ENCODE measurements around the gene OR2J3. TPM values are rescaled to one million over a fixed set of nuclear protein-coding genes. Genes with fewer than 3 reads are reported as not detected.

OR2J3 gene
- total and polyA plus RNA-seq, 2 of the 8 experiments (the other 6 are each of a cell fraction or from before 2014, with no cell fraction given): 0.03 TPM; not detected in 1

- FAIRE-seq (no peak), DNase-seq (ENCODE audit: low read depth in 1 of 2, low spot score in 2 of 2) (no peak)
- no peak overlapping the region for H3K56ac ChIP-seq (replicated peaks; ENCODE audit: insufficient read length, low read depth, low read length)
- no peaks in the 10 kb centered on the region for H3K79me2 ChIP-seq (ENCODE audit: control insufficient read depth in 1 of 2, insufficient read depth in 2 of 2, low read length in 2 of 2)
- no peak overlapping the region for H2BK120ac ChIP-seq (replicated peaks; ENCODE audit: low read depth, low read length)
- H2BK5ac ChIP-seq (ENCODE audit: low read depth, low read length): no peak overlapping the region
- H2AFZ ChIP-seq (ENCODE audit: low read length): no peak overlapping the region
- H3K27me3 ChIP-seq (replicated peaks in 1 of 4; ENCODE audit: control insufficient read depth in 3 of 4, extremely low read depth in 1 of 4, insufficient read depth in 3 of 4, low read length in 3 of 4): no peaks in the 10 kb centered on the region
- WGBS, 2 experiments (ENCODE audit: extremely low coverage in 1 of 2, insufficient coverage in 1 of 2, insufficient read length in 1 of 2, insufficient replicate concordance in 2 of 2, low coverage in 1 of 2, low lambda C conversion rate in 2 of 2, missing lambda C conversion rate in 1 of 2): 89% methylated on average over 1 of the region's 1 CpG; no CpG with 5 or more reads in 1 of the 2 experiments
- no peak overlapping the region for H3K14ac ChIP-seq (ENCODE audit: insufficient read length)
- no peak overlapping the region for H3K23ac ChIP-seq (ENCODE audit: insufficient read length)
- no peaks in the 10 kb centered on the region for H3K4me1 ChIP-seq (replicated peaks in 1 of 4; ENCODE audit: control insufficient read depth in 3 of 4, insufficient read depth in 4 of 4, low read length in 3 of 4)
- no peak overlapping the region for H3K4ac ChIP-seq (replicated peaks; ENCODE audit: insufficient read length, low read depth, low read length)
- H3K18ac ChIP-seq (ENCODE audit: extremely low read depth, low read length): no peak overlapping the region
- no peak overlapping the region for H2BK12ac ChIP-seq (ENCODE audit: low read depth, low read length)
- H3K23me2 ChIP-seq (ENCODE audit: low read depth, low read length): no peaks in the 10 kb centered on the region
- POLR2A ChIA-PET (ENCODE audit: partially characterized antibody): interaction anchor here (0.6 kb wide), 1 partner anchor 750 kb away, joined by 3 read pairs; no protein-coding TSS in a partner anchor
- TF ChIP-seq NANOG (IDR thresholded peaks at IDR 0.05; ENCODE audit: insufficient read depth, low read depth, low read length, poor library complexity, severe bottlenecking) (no peak), JUN (IDR thresholded peaks at IDR 0.05; ENCODE audit: low read depth, low read length) (no peak), SUZ12 (IDR thresholded peaks at IDR 0.05; ENCODE audit: low read length) (no peak)
- H3K27ac ChIP-seq (ENCODE audit: low read depth, low read length): no peak overlapping the region
- no peak overlapping the region for H4K8ac ChIP-seq (ENCODE audit: extremely low read depth, insufficient read depth, low read length)
- H3K9me3 ChIP-seq (ENCODE audit: insufficient read depth in 2 of 2, low read depth in 1 of 2, low read length in 1 of 2): peaks cover 14 to 15% of the 10 kb centered on the region in 2 experiments
- H3K4me3 ChIP-seq (ENCODE audit: extremely low read depth in 1 of 4, insufficient read depth in 2 of 4, low read depth in 3 of 4, low read length in 4 of 4): no peak overlapping the region
- no peak overlapping the region for H3K4me2 ChIP-seq (ENCODE audit: insufficient read depth in 1 of 2, low read depth in 2 of 2, low read length in 2 of 2)
- no peak overlapping the region for H3K9ac ChIP-seq (replicated peaks in 1 of 4; ENCODE audit: extremely low read depth in 1 of 4, low read depth in 3 of 4, low read length in 3 of 4)
- H3K79me1 ChIP-seq (ENCODE audit: low read depth, low read length): no peaks in the 10 kb centered on the region
- no peak overlapping the region for H2BK15ac ChIP-seq (ENCODE audit: low read length)
- H2AK5ac ChIP-seq (ENCODE audit: low read depth, low read length): no peak overlapping the region
- H3K36me3 ChIP-seq (ENCODE audit: control insufficient read depth in 2 of 4, insufficient read depth in 4 of 4, low read length in 3 of 4): no peaks in the 10 kb centered on the region
- no peak overlapping the region for H4K91ac ChIP-seq (replicated peaks; ENCODE audit: insufficient read length, low read length)
- no peak overlapping the region for H2BK20ac ChIP-seq (ENCODE audit: low read length)
- CTCF ChIA-PET (ENCODE audit: partially characterized antibody): no interaction called here
- no peak overlapping the region for H4K5ac ChIP-seq (ENCODE audit: insufficient read length, low read depth, low read length)
- no peaks in the 10 kb centered on the region for H4K20me1 ChIP-seq (replicated peaks in 1 of 2; ENCODE audit: control insufficient read depth in 1 of 2, insufficient read depth in 2 of 2, low read length in 2 of 2)
Measured at GRCh38 chr6:29141606-29142005, 33.7 kb downstream of the OR2J3 start.
